Measurements from ENCODE around the gene TNFRSF4. TPM values are rescaled to one million over a fixed set of nuclear protein-coding genes. Genes with fewer than 3 reads are reported as not detected.

The TNFRSF4 gene
- total and polyA plus RNA-seq, 10 of the 15 experiments (the other 5 are each of a cell fraction or from before 2014, with no cell fraction given), result 0.05 to 7.3 (median 2.5) TPM; not detected in 1

DNA sequence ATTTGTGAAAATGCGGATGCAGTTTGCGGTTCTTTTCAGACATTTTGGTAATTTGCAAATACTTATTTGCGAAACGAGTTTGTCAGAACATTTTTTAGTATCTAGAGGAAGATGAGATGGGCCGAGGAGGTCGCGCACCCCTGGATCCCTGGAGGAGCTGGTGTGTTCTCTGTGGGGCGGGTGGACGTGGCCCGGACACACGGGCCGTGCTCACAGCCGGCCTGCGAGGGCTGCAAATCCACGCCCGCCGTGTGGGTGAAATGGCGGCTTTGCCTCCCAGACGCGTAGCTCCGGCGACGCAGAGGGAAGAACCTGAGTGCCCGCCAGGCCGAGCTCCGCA lies 49.6 kb downstream of the TNFRSF4 start:
- no peaks in the 10 kb centered on the region for H4K20me1 ChIP-seq (ENCODE audit: control insufficient read depth, insufficient read depth)
- H3K9me3 ChIP-seq (replicated peaks; ENCODE audit: control insufficient read depth, insufficient read depth, low read length), result no peaks in the 10 kb centered on the region
- ChIA-PET RAD21 (ENCODE audit: unreplicated experiment) (no interaction called here), SMC1A (ENCODE audit: uncharacterized antibody, unreplicated experiment) (no interaction called here), CTCF (interaction anchor here (0.8 kb wide), 1 partner anchor 94 kb away, joined by 3 read pairs; no protein-coding TSS in a partner anchor), POLR2A (interaction anchor here (2.0 kb wide), 1 partner anchor 41 kb away, joined by 4 read pairs; no protein-coding TSS in a partner anchor)
- intact Hi-C loops (cut with micrococcal nuclease; ENCODE audit: unreplicated experiment) (no loop called here), in situ Hi-C loops (cut with MboI) (no loop called here)
- no peak overlapping the region for H2AFZ ChIP-seq (ENCODE audit: control insufficient read depth, low read depth, low read length)
- no peaks in the 10 kb centered on the region for H3K4me1 ChIP-seq (ENCODE audit: control insufficient read depth, insufficient read depth, low read length)
- 42% methylated on average over 26 of the region's 26 CpGs for WGBS (ENCODE audit: insufficient coverage, insufficient replicate concordance, low lambda C conversion rate, missing lambda C conversion rate)
- no TSS peak for BruUV-seq (replicated peaks)
- H3K4me2 ChIP-seq (ENCODE audit: control insufficient read depth, insufficient read depth), result no peak overlapping the region
- ATAC-seq, result no peak
- no peak for DNase-seq (ENCODE audit: low read depth, low spot score)
- no peak overlapping the region for H3K9ac ChIP-seq (ENCODE audit: control insufficient read depth, insufficient read depth, low read length)
- H3K79me2 ChIP-seq (ENCODE audit: control insufficient read depth, insufficient read depth, low read length), result no peaks in the 10 kb centered on the region
- H3K4me3 ChIP-seq, result no peak overlapping the region
- H3K27ac ChIP-seq (ENCODE audit: control insufficient read depth, insufficient read depth), result no peak overlapping the region
- no peak for FAIRE-seq
- H3K36me3 ChIP-seq (ENCODE audit: control insufficient read depth in 2 of 2, insufficient read depth in 2 of 2, low read length in 1 of 2), result no peaks in the 10 kb centered on the region
- no peaks in the 10 kb centered on the region for H3K27me3 ChIP-seq (replicated peaks in 1 of 2; ENCODE audit: control insufficient read depth in 2 of 2, insufficient read depth in 2 of 2, low read length in 1 of 2)
- TF ChIP-seq ZNF24 (IDR thresholded peaks at IDR 0.05) (no peak), TBL1XR1 (IDR thresholded peaks at IDR 0.05; ENCODE audit: low read depth, low read length) (no peak), MXI1 (IDR thresholded peaks at IDR 0.05; ENCODE audit: low read depth, low read length) (no peak), POU2F2 (IDR thresholded peaks at IDR 0.05; ENCODE audit: borderline replicate concordance, low read depth, low read length) (no peak), SMAD1 (IDR thresholded peaks at IDR 0.05; ENCODE audit: low read depth, partially characterized antibody) (no peak), EED (IDR thresholded peaks at IDR 0.05; ENCODE audit: low read depth) (no peak), GABPA (IDR thresholded peaks at IDR 0.05; ENCODE audit: low read depth) (no peak), IRF4 (IDR thresholded peaks at IDR 0.05; ENCODE audit: low read depth, low read length) (no peak)
- TF ChIP-seq, protein P1, sequence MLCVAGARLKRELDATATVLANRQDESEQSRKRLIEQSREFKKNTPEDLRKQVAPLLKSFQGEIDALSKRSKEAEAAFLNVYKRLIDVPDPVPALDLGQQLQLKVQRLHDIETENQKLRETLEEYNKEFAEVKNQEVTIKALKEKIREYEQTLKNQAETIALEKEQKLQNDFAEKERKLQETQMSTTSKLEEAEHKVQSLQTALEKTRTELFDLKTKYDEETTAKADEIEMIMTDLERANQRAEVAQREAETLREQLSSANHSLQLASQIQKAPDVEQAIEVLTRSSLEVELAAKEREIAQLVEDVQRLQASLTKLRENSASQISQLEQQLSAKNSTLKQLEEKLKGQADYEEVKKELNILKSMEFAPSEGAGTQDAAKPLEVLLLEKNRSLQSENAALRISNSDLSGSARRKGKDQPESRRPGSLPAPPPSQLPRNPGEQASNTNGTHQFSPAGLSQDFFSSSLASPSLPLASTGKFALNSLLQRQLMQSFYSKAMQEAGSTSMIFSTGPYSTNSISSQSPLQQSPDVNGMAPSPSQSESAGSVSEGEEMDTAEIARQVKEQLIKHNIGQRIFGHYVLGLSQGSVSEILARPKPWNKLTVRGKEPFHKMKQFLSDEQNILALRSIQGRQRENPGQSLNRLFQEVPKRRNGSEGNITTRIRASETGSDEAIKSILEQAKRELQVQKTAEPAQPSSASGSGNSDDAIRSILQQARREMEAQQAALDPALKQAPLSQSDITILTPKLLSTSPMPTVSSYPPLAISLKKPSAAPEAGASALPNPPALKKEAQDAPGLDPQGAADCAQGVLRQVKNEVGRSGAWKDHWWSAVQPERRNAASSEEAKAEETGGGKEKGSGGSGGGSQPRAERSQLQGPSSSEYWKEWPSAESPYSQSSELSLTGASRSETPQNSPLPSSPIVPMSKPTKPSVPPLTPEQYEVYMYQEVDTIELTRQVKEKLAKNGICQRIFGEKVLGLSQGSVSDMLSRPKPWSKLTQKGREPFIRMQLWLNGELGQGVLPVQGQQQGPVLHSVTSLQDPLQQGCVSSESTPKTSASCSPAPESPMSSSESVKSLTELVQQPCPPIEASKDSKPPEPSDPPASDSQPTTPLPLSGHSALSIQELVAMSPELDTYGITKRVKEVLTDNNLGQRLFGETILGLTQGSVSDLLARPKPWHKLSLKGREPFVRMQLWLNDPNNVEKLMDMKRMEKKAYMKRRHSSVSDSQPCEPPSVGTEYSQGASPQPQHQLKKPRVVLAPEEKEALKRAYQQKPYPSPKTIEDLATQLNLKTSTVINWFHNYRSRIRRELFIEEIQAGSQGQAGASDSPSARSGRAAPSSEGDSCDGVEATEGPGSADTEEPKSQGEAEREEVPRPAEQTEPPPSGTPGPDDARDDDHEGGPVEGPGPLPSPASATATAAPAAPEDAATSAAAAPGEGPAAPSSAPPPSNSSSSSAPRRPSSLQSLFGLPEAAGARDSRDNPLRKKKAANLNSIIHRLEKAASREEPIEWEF (IDR thresholded peaks at IDR 0.05; ENCODE audit: insufficient replicate concordance, low read depth, low read length), result no peak
- TF ChIP-seq, protein P2, sequence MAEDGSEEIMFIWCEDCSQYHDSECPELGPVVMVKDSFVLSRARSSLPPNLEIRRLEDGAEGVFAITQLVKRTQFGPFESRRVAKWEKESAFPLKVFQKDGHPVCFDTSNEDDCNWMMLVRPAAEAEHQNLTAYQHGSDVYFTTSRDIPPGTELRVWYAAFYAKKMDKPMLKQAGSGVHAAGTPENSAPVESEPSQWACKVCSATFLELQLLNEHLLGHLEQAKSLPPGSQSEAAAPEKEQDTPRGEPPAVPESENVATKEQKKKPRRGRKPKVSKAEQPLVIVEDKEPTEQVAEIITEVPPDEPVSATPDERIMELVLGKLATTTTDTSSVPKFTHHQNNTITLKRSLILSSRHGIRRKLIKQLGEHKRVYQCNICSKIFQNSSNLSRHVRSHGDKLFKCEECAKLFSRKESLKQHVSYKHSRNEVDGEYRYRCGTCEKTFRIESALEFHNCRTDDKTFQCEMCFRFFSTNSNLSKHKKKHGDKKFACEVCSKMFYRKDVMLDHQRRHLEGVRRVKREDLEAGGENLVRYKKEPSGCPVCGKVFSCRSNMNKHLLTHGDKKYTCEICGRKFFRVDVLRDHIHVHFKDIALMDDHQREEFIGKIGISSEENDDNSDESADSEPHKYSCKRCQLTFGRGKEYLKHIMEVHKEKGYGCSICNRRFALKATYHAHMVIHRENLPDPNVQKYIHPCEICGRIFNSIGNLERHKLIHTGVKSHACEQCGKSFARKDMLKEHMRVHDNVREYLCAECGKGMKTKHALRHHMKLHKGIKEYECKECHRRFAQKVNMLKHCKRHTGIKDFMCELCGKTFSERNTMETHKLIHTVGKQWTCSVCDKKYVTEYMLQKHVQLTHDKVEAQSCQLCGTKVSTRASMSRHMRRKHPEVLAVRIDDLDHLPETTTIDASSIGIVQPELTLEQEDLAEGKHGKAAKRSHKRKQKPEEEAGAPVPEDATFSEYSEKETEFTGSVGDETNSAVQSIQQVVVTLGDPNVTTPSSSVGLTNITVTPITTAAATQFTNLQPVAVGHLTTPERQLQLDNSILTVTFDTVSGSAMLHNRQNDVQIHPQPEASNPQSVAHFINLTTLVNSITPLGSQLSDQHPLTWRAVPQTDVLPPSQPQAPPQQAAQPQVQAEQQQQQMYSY (CRISPR knock-in tag; IDR thresholded peaks at IDR 0.05), result no peak
- TF ChIP-seq, protein P3, sequence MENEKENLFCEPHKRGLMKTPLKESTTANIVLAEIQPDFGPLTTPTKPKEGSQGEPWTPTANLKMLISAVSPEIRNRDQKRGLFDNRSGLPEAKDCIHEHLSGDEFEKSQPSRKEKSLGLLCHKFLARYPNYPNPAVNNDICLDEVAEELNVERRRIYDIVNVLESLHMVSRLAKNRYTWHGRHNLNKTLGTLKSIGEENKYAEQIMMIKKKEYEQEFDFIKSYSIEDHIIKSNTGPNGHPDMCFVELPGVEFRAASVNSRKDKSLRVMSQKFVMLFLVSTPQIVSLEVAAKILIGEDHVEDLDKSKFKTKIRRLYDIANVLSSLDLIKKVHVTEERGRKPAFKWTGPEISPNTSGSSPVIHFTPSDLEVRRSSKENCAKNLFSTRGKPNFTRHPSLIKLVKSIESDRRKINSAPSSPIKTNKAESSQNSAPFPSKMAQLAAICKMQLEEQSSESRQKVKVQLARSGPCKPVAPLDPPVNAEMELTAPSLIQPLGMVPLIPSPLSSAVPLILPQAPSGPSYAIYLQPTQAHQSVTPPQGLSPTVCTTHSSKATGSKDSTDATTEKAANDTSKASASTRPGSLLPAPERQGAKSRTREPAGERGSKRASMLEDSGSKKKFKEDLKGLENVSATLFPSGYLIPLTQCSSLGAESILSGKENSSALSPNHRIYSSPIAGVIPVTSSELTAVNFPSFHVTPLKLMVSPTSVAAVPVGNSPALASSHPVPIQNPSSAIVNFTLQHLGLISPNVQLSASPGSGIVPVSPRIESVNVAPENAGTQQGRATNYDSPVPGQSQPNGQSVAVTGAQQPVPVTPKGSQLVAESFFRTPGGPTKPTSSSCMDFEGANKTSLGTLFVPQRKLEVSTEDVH (IDR thresholded peaks at IDR 0.05; ENCODE audit: low read depth, partially characterized antibody), result no peak
- TF ChIP-seq, protein P4, sequence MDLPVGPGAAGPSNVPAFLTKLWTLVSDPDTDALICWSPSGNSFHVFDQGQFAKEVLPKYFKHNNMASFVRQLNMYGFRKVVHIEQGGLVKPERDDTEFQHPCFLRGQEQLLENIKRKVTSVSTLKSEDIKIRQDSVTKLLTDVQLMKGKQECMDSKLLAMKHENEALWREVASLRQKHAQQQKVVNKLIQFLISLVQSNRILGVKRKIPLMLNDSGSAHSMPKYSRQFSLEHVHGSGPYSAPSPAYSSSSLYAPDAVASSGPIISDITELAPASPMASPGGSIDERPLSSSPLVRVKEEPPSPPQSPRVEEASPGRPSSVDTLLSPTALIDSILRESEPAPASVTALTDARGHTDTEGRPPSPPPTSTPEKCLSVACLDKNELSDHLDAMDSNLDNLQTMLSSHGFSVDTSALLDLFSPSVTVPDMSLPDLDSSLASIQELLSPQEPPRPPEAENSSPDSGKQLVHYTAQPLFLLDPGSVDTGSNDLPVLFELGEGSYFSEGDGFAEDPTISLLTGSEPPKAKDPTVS (IDR thresholded peaks at IDR 0.05; ENCODE audit: low read depth, low read length), result no peak
